ENCODE results near the gene UNC5CL. TPM values are rescaled to one million over a fixed set of nuclear protein-coding genes. Genes with fewer than 3 reads are reported as not detected.

Gene UNC5CL
- total and polyA plus RNA-seq, 9 donors: 2.2 to 9.8 (median 3.6) TPM

DNA sequence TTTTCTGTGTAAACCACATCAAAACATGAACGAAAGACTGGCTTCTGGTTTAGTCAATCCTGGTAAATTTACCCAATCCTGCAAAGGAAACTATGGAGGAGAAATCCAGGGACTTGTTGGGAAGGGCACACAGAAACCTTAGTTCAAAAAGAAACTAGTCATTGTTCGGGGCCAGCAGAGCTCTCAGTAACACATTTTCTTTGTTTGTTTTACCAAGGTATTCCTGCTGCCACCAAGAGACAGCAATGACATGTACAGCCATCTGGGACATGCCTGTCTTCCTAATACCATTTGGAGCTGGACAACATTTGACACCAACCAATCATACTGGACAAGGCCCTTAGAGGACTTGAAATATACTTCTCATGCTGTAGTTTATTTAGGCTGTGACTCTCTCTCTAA is 24.9 kb upstream of the UNC5CL start:
- Histone ChIP-seq H3K36me3 (ENCODE audit: control insufficient read depth, insufficient read depth, low read length) (peaks cover 31% of the 10 kb centered on the region), H3K9me3 (replicated peaks; ENCODE audit: control insufficient read depth, low read depth, low read length) (no peaks in the 10 kb centered on the region), H3K27ac (ENCODE audit: low read length) (peak overlapping the region; percentile 74), H3K27me3 (ENCODE audit: control insufficient read depth, insufficient read depth, low read length) (no peaks in the 10 kb centered on the region), H3K4me1 (ENCODE audit: control insufficient read depth, insufficient read depth, low read length) (peaks cover 11% of the 10 kb centered on the region), H3K4me3 (ENCODE audit: low read length) (no peak overlapping the region)
- peak; percentile 68 for DNase-seq
- 94% methylated on average over 2 of the region's 2 CpGs for WGBS (ENCODE audit: insufficient coverage)

DNA sequence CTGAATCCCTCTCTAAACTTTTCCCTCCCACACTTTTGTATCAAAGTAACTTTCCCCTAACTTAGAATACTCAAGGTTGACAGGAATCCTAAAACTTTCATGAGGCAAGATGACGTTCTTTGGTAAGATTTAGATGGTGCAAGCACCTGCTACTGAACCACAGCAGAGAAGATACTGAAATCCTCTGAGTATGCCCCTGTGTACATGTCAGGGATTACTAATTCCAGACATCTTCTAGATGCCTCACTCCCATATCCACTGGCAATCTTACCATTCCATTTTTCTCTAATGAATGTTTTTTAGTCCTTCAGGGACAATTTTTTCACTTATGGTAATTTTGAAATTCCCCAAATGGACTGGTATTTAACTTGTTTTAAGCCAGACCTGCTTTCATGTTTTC is 23.0 kb upstream of the UNC5CL start:
- Histone ChIP-seq H3K4me1 (ENCODE audit: control insufficient read depth, insufficient read depth, low read length) (peaks cover 16% of the 10 kb centered on the region), H3K27ac (ENCODE audit: low read length) (no peak overlapping the region), H3K36me3 (ENCODE audit: control insufficient read depth, insufficient read depth, low read length) (peaks cover 37% of the 10 kb centered on the region), H3K9me3 (replicated peaks; ENCODE audit: control insufficient read depth, low read depth, low read length) (no peaks in the 10 kb centered on the region), H3K4me3 (ENCODE audit: low read length) (peak overlapping the region; percentile 14), H3K27me3 (ENCODE audit: control insufficient read depth, insufficient read depth, low read length) (no peaks in the 10 kb centered on the region)
- no CpG with 5 or more reads among the region's 1 CpG for WGBS (ENCODE audit: insufficient coverage)
- DNase-seq: no peak

DNA sequence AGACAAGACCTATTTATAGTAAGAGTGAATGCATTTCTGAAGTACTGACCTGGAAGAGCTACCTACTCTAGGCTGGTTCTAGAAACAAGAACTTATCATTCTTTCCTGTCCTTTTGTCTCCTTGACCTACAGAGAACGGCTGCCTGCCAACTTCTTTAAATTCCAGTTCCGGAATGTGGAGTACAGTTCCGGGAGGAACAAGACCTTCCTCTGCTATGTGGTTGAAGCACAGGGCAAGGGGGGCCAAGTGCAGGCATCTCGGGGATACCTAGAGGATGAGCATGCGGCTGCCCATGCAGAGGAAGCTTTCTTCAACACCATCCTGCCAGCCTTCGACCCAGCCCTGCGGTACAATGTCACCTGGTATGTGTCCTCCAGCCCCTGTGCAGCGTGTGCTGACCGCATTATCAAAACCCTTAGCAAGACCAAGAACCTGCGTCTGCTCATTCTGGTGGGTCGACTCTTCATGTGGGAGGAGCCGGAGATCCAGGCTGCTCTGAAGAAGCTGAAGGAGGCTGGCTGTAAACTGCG is 22.2 kb upstream of the UNC5CL start:
- Histone ChIP-seq H3K4me3 (ENCODE audit: low read length) (peak overlapping the region; percentile 3), H3K36me3 (ENCODE audit: control insufficient read depth, insufficient read depth, low read length) (peaks cover 39% of the 10 kb centered on the region), H3K27me3 (ENCODE audit: control insufficient read depth, insufficient read depth, low read length) (no peaks in the 10 kb centered on the region), H3K27ac (ENCODE audit: low read length) (peak overlapping the region; percentile 47), H3K9me3 (replicated peaks; ENCODE audit: control insufficient read depth, low read depth, low read length) (no peaks in the 10 kb centered on the region), H3K4me1 (ENCODE audit: control insufficient read depth, insufficient read depth, low read length) (peaks cover 16% of the 10 kb centered on the region)
- DNase-seq: no peak
- 100% methylated on average over 6 of the region's 13 CpGs for WGBS (ENCODE audit: insufficient coverage)

DNA sequence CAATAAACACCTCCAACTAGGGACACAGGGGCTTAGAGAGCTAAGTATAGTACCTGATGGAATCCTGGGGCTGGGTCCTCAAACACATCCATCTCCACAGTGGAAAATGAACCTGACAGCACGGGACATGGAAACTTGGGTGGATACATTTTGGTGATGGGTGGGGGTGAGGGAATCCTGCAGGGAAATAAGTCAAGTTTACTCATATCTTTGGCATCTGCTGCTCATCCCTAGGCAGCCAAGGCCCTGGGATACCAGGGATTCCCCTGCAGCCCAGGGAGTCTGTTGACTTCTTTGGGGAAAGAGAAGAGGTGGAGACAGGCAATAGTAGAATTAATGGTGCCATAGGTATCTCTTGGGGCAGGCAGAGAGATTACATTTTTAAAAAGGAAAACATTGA is 20.5 kb upstream of the UNC5CL start:
- WGBS (ENCODE audit: insufficient coverage): no CpG with 5 or more reads among the region's 1 CpG
- Histone ChIP-seq H3K36me3 (ENCODE audit: control insufficient read depth, insufficient read depth, low read length) (peaks cover 43% of the 10 kb centered on the region), H3K27me3 (ENCODE audit: control insufficient read depth, insufficient read depth, low read length) (no peaks in the 10 kb centered on the region), H3K27ac (ENCODE audit: low read length) (peak overlapping the region; percentile 88), H3K9me3 (replicated peaks; ENCODE audit: control insufficient read depth, low read depth, low read length) (no peaks in the 10 kb centered on the region), H3K4me1 (ENCODE audit: control insufficient read depth, insufficient read depth, low read length) (peaks cover 21% of the 10 kb centered on the region), H3K4me3 (ENCODE audit: low read length) (no peak overlapping the region)
- DNase-seq: peak; percentile 35

DNA sequence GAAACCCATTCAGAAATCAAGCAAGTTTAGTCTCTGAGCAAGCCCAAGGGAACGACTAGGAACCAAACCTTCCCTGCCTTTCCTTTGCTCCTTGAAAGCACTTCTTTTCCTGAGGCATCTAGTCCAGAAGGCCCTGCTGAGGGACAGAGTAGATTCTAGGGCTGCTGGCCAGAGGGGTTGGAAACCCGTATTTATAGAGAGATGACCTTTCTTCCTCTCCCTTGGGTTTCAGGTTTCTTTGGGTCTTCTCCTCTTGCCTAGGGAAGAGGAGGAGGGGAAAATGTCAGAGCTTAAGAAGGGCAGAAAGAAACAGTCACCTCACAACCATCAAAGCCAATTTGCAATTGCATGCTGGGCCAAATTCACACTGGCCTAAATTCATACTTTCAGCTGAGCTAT is 19.8 kb upstream of the UNC5CL start:
- H3K4me3 ChIP-seq (ENCODE audit: low read length): peak overlapping the region; percentile 6

DNA sequence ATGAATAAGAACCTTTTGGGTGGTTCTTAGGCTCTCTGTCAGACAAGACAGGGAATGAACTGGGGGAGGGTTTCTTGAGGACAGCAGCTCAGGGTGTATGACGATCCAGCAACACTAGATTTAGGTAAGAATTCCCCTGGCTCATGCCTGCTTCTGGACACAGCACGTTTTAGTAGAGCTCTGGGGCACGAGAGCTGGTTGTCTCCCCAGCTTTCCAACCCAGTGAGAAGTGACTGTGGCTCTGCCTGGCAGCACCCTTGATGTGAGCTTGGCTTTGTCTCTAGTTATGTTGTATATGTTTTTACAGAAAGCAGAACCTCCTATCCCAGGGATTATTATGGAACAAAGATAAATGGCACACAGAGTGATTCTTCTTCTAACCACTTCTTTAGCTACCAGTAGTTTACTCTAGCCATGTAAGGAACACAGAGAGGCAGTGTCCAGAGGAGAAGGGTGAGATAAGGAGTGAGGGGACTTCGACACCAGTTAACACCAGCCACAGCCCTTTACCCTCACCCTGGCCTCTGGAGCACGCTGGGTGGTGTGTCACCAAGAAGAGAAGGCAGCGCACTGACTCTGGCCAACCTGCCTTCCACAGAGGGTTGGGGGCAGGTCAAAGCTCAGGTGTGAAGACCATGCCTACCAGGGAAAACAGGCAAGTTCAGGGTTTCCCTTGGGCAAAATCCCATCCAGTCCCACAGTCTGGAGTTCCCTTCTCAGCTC is 17.9 kb upstream of the UNC5CL start:
- Histone ChIP-seq H3K4me3 (ENCODE audit: low read length) (peak overlapping the region; percentile 65), H3K27ac (ENCODE audit: low read length) (peak overlapping the region; percentile 95), H3K4me1 (ENCODE audit: control insufficient read depth, insufficient read depth, low read length) (peaks cover 34% of the 10 kb centered on the region)

More for the DNA sequence above, 19.8 kb upstream of the UNC5CL start:
- Histone ChIP-seq H3K9me3 (replicated peaks; ENCODE audit: control insufficient read depth, low read depth, low read length) (no peaks in the 10 kb centered on the region), H3K27ac (ENCODE audit: low read length) (peak overlapping the region; percentile 88), H3K4me1 (ENCODE audit: control insufficient read depth, insufficient read depth, low read length) (peaks cover 18% of the 10 kb centered on the region), H3K27me3 (ENCODE audit: control insufficient read depth, insufficient read depth, low read length) (no peaks in the 10 kb centered on the region), H3K36me3 (ENCODE audit: control insufficient read depth, insufficient read depth, low read length) (peaks cover 38% of the 10 kb centered on the region)
- WGBS (ENCODE audit: insufficient coverage): 50% methylated on average over 2 of the region's 2 CpGs
- DNase-seq: peak; percentile 46

DNA sequence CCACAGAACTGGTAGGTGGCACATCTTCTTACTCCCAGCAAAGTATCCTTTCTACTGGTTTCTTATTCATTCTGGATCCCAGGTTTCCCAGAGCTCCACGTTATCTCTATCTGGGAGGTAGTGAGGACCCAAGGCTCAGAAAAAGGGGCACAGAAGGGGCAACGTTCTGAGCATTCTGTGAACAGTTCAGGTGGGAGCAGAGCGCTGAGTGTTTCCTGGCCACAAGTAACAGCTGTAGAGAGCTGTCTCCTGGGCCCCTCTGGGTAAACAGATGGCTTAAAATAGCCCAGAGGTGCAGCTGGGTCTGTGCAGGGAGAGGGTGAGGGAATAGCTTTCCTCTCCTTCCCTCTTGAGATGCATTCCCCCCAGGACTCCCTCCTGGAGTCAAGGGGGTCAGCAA is 16.1 kb upstream of the UNC5CL start:
- peaks cover 49% of the 10 kb centered on the region for H3K4me1 ChIP-seq (ENCODE audit: control insufficient read depth, insufficient read depth, low read length)
- peak overlapping the region; percentile 65 for H3K4me3 ChIP-seq (ENCODE audit: low read length)
- DNase-seq: peak; percentile 60
- WGBS (ENCODE audit: insufficient coverage): 21% methylated on average over 2 of the region's 3 CpGs
- H3K27ac ChIP-seq (ENCODE audit: low read length): peak overlapping the region; percentile 95
- peaks cover 32% of the 10 kb centered on the region for H3K36me3 ChIP-seq (ENCODE audit: control insufficient read depth, insufficient read depth, low read length)
- no peaks in the 10 kb centered on the region for H3K9me3 ChIP-seq (replicated peaks; ENCODE audit: control insufficient read depth, low read depth, low read length)
- no peaks in the 10 kb centered on the region for H3K27me3 ChIP-seq (ENCODE audit: control insufficient read depth, insufficient read depth, low read length)

More for the DNA sequence above, 17.9 kb upstream of the UNC5CL start:
- DNase-seq: no peak
- Histone ChIP-seq H3K27me3 (ENCODE audit: control insufficient read depth, insufficient read depth, low read length) (no peaks in the 10 kb centered on the region), H3K36me3 (ENCODE audit: control insufficient read depth, insufficient read depth, low read length) (peaks cover 36% of the 10 kb centered on the region), H3K9me3 (replicated peaks; ENCODE audit: control insufficient read depth, low read depth, low read length) (no peaks in the 10 kb centered on the region)
- 43% methylated on average over 1 of the region's 6 CpGs for WGBS (ENCODE audit: insufficient coverage)

DNA sequence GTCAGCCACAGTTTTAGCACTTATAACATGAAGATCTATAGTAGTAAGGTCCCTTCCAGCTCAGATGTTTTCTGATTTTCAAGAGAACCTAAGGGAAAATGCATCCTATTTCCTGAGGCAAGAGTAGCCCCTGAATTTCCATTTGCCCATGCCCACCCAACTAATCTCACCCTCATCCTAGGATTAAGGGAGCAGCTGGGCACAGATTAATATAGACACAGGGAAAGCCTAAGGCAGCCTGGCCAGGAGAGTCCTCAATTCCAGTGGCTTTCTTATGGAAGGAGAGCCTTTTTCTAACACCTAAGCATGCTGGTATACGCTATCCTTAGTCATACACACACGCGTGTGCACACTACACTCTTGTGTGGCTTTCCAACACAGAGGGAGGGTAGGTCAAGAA is 15.5 kb upstream of the UNC5CL start:
- peak overlapping the region; percentile 65 for H3K4me3 ChIP-seq (ENCODE audit: low read length)
- H3K27ac ChIP-seq (ENCODE audit: low read length): peak overlapping the region; percentile 95
- H3K27me3 ChIP-seq (ENCODE audit: control insufficient read depth, insufficient read depth, low read length): no peaks in the 10 kb centered on the region
- DNase-seq: no peak
- peaks cover 55% of the 10 kb centered on the region for H3K4me1 ChIP-seq (ENCODE audit: control insufficient read depth, insufficient read depth, low read length)
- no peaks in the 10 kb centered on the region for H3K9me3 ChIP-seq (replicated peaks; ENCODE audit: control insufficient read depth, low read depth, low read length)
- no CpG with 5 or more reads among the region's 3 CpGs for WGBS (ENCODE audit: insufficient coverage)
- H3K36me3 ChIP-seq (ENCODE audit: control insufficient read depth, insufficient read depth, low read length): peaks cover 30% of the 10 kb centered on the region

DNA sequence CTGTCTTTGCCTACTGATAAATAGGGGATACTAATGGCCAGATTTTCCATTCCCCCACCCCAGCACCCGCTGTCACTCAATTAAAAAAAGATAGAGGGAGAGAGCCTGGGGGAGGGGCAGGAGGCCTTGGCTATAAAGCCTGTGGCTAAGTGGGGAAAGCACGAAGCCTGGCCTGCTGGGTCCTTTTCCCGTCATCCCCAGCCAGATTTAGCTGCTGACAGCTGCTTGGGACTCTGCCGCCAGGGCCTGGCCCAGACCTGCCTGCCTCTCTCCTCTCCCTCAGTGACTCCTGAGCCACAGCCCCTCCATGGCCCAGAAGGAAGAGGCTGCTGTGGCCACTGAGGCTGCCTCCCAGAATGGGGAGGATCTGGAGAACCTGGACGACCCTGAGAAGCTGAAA is 14.0 kb upstream of the UNC5CL start, which contains the start of gene APOBEC2:
Gene APOBEC2 (plus strand): TSS at position 162 of the 400 bp plus-strand sequence. CDS start 146 bp downstream, at position 308.
- peak within 1 kb of the TSS; percentile 65 for H3K4me3 ChIP-seq (ENCODE audit: low read length)
- H3K36me3 ChIP-seq (ENCODE audit: control insufficient read depth, insufficient read depth, low read length): peaks cover 27% of the 10 kb centered on the region
- 17% methylated on average over 3 of the region's 5 CpGs for WGBS (ENCODE audit: insufficient coverage)
- peak within 1 kb of the TSS; percentile 95 for H3K27ac ChIP-seq (ENCODE audit: low read length)
- H3K27me3 ChIP-seq (ENCODE audit: control insufficient read depth, insufficient read depth, low read length): no peaks in the 10 kb centered on the region
- H3K4me1 ChIP-seq (ENCODE audit: control insufficient read depth, insufficient read depth, low read length): peaks cover 58% of the 10 kb centered on the region
- peak; percentile 77 for DNase-seq
- H3K9me3 ChIP-seq (replicated peaks; ENCODE audit: control insufficient read depth, low read depth, low read length): no peaks in the 10 kb centered on the region

DNA sequence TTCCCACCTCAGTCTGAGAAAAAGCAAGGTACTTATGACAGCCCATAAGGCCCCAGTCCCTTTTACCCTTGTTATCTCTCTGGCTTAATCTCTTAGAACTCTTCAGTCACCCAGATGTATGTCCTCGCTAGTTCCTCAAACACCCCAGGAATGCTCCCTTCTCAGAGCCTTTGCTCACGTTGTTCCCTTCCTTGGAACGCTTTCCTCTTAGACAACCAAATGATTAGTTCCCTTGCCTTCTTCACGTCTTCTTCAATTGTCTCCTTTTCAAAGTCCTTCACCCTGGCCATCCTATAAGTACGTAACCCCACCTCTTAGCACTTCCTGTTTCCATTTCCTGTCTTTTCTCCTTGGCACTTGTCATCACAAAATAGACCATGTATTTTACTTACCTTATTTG is 12.9 kb upstream of the UNC5CL start:
- Histone ChIP-seq H3K27me3 (ENCODE audit: control insufficient read depth, insufficient read depth, low read length) (no peaks in the 10 kb centered on the region), H3K4me3 (ENCODE audit: low read length) (no peak overlapping the region), H3K9me3 (replicated peaks; ENCODE audit: control insufficient read depth, low read depth, low read length) (no peaks in the 10 kb centered on the region), H3K27ac (ENCODE audit: low read length) (peak overlapping the region; percentile 83), H3K36me3 (ENCODE audit: control insufficient read depth, insufficient read depth, low read length) (peaks cover 19% of the 10 kb centered on the region), H3K4me1 (ENCODE audit: control insufficient read depth, insufficient read depth, low read length) (peaks cover 70% of the 10 kb centered on the region)
- DNase-seq: no peak
- WGBS (ENCODE audit: insufficient coverage): 65% methylated on average over 5 of the region's 5 CpGs

All from muscle of leg (tissue), 11 donors.